Activated CD4-positive, alpha-beta T cell treated with anti-CD3 and anti-CD28 coated beads, Interleukin-10, Interleukin-2, amounts not matched to agents 100 ng/mL and 50 ng/mL, durations not matched to agents 16 hours and 8 hours (primary cell): Measurements from ENCODE around the gene OR2AG1.

ENCODE experiments used
- DNase-seq: peaks from one replicate; pipeline ENCODE4 v3.0.0-alpha.2; 2020

The OR2AG1 gene, protein sequence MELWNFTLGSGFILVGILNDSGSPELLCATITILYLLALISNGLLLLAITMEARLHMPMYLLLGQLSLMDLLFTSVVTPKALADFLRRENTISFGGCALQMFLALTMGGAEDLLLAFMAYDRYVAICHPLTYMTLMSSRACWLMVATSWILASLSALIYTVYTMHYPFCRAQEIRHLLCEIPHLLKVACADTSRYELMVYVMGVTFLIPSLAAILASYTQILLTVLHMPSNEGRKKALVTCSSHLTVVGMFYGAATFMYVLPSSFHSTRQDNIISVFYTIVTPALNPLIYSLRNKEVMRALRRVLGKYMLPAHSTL

DNA sequence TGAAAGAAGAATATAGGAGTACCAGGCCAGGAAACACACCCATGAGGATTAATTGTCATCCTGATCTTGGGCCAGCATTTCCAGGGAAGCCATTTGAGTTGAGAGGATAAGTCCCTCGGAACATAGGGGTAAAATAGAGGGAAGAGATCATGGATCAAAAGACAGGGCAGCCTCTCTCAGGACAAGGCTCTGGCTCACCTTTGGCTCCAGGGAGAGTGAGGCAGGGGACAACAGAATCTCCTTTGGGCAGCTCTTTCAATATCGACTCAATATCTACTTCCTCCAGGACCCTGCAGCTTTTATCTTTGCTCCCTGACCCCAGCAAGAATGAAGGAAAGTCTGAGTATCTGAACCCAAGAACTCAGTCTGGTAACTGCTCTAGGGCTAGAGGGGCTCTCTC lies at the start of gene OR2AG1:
Gene OR2AG1, plus strand, starts transcription at position 301 of the 400 bp plus-strand sequence. CDS start 2,018 bp downstream, outside the sequence.
- no peak for DNase-seq

DNA sequence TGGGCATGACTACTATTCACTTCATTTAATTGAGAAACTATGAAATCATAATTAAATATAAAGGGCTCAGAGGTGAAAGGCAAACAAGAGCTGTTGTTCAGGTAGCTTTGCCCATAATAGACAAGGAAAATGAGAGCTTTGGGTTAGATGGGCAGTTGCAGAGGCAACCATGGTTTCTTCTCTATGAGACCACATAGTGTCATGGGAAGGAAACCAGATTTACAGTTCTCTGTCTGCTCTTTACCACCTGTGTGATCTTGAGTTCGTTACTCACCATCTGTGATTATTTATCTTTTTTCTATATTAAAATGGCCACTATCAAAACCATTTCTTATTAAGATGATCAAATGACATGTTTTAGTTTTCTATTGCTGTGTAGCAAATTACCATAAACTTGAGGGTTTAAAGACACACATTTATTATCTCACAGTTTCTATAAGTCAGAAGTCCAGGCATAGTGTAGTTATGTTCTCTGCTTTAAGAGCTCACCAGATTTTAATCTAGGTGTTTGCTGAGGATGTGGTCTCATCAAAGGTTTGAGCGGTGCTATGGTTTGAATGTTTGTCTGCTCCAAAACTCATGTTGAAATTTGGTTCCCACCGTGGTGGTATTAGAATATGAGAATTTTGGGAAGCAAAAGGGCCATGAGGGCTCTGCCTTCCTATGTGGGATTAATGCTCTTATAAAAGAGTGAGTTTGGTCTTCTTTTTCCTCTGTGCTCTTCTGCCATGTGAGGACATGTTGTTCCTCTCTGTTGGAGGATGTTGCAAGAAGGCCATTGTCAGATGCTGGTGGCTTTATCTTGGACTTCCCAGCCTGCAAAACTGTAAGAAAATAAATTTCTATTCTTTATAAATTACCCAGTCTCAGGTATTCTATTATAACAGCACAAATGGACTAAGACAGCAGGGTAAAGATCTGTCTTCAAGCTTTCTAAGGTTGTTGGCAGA lies 49.2 kb upstream of the OR2AG1 start:
- no peak for DNase-seq

DNA sequence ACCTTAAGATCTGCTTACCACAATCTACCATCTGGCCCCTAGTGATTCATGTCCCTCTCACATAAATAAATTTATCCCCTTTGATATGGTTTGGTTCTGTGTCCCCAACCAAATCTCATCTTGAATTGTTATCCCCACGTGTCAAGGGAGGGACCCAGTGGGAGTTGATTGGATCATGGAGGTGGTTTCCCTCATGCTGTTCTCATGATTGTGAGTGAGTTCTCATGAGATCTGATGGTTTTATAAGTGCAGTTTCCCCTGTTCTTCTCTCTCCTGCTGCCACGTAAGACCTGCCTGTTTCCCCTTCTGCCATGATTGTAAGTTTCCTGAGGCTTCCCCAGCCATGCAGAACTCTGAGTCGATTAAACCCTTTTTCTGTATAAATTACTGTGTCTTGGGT lies 48.2 kb upstream of the OR2AG1 start:
- DNase-seq, result no peak

DNA sequence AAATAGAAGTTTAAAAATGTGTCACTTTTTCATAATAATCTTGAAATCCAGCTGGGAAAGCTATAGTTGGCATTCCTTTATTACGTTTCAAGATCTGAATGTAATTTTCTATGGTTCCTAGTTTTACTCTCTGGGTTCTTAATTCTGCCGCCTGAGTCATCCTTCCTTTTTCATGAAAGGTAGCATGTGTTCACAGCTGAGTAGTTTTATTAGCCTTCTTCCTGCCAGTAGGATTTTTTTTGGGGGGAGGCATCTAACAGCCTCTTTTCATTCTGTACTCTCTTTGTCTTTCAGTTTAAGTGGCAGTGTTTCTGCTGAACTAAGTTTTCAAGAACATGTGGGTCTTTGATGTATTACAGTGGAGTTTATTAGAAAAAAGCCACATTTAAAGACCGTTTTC lies 47.5 kb upstream of the OR2AG1 start:
- peak; percentile 68 for DNase-seq

DNA sequence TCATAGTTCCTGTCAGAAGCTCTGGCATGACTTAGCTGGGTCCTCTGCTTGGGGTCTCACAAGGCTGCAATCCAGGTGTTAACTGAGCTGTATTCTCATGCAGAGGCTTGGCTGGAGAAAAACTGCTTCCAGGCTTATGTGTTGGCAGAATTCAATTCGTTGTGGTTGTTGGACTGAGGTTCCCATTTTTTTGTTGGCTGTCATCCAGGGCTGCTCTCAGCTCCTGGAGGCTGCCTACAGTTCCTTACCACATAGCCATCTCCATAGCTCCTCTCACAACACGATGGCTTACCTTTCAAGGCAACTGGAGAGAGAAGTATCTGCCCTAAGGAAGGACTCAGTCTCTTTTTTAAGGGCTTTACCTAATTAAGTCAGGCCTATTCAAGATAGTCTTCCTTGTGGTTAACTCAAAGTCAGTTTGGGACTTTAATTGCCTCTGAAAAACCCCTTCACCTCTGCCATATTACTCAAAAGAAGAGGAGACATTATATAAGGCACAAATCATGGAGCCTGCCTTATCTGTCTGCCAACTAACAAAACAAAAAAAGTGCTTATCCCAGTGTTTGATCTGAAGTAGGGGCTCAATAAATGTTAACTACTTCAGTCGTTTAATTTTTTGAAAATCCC lies 46.2 kb upstream of the OR2AG1 start:
- peak; percentile 63 for DNase-seq

DNA sequence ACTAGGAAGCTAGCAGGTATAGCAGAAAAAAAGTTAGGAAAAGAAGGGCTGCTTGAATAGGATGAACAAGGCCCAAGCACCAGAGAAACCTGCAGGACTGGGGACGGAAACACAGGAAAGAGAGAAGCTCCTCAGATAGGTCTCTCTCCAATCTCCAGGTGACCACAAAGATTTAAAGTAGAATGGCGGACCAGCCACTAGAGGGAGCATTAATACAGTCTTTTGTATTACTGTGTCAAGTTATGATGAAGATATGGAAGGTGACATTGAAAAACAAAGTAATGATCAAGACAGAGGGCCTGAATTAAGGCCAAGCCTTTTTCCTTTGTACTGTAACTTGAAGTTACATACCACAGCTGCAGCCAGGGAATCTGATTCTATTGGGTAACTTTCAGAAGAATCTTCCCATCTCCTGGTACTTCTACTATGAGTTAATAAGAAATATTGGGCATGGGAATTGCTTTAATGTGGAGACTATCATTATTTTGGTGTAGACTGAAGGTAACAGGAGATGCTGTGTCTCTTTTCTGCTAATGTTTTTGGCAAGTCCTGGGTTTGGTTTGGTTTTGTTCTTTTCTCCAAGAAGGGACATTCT lies 44.9 kb upstream of the OR2AG1 start:
- peak; percentile 83 for DNase-seq

DNA sequence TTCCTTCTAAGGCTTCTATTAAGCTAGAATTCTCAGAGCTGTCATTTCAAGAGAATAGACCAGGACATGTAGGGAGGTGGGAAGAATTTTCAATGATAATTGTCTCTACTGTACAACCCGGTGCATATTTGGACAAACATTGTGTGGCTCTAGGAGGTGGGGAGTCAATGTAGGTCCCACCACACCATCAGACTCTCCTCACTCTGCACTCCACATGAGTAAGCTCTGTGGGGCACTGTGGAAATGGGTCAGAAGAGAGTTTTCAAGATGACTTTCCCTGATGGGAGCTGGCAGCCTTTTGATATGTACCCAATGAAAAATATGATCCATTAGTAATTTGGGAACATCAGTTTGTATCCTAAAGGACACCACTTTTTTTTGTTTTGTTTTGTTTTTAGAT lies 44.2 kb upstream of the OR2AG1 start:
- no peak for DNase-seq

DNA sequence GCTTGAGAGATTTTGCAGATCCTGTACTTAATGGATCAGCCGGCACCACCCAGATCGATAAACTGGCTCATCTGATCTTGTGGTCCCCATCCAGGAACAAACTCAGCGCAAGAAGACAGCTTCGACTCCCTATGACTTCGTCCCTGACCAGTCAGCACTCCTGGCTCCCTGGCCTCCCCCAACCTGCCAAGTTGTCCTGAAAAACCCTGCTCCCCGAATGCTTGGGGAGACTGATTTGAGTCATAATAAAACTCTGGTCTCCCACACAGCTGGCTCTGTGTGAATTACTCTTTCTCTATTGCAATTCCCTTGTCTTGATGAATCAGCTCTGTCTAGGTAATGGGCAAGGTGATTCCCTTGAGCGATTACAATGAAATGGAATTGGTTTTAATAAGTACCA lies 40.6 kb upstream of the OR2AG1 start:
- DNase-seq, result peak; percentile 47

DNA sequence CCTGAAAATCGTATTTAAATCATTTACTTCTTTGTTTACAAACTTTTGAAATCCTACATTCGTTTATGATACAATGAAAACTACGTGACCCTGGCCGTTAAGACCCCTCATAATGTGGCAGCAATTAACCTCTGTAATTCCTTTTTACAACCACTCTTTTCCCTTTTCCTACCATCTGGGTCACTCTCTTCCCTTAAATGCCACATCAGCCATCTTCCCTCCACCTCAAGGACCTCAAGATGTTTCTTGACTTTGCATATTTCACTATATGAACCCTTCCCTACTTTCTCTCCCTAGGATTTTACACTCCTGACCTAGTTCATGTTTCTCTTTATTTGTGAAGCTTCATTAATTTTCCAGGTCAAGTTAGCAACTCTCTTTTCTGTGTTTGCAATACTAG lies 37.8 kb upstream of the OR2AG1 start:
- no peak for DNase-seq

DNA sequence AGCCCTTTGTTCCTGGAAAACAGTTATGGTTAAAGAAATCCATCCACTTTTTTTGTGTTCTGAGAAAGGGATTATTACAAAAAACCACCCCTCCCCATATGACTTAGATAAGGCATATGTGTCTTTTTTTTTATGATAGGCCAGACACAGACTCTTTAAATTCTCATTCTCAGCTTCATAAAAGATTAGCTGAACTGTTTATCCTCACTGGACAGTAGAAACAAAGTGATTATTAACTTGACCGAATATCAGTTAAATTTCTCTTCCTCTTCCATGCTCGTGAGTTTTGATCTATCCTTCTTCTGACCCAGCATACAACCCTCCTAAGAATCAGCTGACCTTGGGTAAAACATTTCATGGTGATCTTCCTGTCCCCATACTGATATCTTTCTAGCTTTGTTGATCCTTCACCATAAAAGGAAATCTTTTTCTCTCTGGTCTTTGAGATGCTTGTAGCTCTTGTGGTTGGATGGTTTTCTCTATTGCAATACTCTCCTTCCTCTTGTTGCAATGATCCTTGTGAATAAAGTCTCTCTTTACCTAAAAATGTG lies 37.3 kb upstream of the OR2AG1 start:
- peak; percentile 67 for DNase-seq

DNA sequence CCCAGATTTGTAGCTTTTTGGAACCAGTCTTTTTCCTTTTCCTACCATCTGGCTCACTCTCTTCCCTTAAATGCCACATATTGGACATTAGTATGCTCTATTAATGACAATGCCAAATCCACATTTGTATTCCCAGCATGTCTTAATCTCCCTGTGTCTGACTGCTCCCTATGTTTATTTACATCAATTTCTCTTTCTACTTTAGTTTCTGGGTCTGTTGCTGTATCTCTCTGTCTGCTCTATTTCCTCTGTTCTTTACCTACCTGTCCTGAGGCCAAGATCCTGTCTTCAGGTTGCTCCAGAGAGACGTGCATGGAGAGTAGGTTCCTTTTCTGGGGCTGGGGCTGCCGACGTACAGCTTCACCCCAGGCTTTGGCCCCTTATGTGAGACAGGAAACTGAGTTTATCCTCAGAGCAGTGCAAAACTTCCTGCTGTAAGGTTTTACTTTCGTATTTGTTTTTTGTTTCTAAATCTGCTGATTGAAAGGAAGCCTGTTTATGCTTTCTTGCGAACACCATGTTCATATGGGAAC lies 36.7 kb upstream of the OR2AG1 start:
- DNase-seq, result peak; percentile 77

DNA sequence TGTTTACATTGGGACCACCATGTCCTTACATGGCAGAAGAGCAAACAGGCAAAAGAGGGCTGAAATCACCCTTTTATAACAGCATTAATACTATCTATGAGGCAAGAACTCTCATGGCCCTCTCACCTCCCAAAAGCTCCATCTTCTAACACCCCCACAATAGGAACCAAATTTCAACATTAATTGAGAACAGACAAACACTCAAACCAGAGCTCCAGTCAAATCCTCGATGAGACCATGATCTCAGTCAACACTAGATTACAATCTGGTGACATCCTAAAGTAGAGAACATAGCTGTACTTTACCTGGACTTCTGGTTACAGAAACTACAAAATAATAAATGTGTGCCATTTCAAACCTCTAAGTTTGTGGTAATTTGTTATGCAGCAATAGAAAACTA lies 36.2 kb upstream of the OR2AG1 start:
- no peak for DNase-seq

DNA sequence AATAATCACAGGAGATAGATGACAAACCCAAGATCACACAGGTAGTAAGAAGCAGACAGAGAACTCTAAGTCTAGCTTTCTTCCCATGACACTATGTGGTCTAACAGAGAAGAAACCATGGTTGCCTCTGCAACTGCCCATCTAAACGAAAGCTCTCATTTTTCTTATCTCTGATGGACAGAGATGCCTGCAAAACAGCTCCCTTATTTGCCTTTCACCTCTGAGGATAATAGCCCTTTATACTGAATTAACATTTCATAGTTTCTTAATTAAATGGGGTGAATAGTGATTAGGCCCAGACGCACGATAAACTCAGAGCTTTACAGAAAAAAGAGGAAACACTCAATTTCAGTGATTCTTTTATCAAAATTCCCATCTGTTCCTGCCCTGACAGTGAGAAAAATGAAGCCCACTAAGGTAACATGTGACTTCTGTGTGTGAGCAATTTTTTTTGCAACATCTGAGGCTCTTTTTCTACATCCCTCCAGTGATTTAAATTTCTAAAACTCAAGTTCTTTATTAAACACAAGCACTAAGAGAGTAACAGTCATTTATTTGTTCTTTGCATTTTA lies 35.6 kb upstream of the OR2AG1 start:
- no peak for DNase-seq

DNA sequence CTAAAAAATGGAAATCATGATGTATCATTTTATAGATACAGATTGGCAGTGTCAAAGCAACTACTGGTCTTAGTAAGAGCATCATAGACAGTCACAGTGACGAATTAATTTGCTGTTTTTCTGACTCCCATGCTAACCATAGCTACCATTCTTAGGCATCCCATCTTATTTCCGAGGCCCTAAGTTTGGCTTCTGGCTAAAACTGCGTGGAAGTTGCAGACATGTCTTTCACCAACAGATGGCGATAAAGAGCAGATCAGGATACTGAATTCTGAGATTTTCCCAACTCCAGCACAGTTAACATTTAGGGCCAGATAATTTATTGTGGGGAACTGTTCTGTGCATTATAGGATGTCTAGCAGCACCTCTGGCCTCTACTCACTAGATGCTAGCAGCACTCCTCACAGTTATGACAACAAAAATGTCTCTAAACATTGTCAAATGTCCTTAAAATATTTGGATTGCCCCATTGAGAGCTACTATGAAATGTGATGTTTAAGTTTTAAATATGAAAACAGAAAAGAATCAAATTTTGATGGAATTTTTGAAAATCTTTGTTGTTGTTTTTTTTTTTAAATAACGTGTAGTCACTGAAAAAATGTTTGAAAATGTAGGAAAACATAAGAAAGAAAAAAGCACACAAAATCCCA lies 27.4 kb upstream of the OR2AG1 start:
- peak; percentile 49 for DNase-seq

DNA sequence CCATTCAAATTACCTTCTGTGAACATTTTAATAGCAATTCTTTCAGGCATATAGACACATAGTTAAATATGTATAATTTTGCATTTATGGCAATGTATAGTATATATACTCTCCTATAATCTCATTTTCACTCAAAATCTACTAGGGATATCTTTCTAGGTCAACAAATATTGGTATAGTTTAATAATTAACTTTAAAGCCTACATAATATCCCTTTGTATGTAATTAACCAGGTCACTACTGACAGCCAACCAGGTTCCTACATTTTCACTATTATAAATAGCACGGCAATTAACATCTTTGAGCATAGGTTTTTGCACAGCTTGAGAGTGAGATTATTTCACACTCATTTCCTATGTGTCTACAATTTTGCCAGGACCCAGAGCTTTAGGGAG lies 26.9 kb upstream of the OR2AG1 start:
- DNase-seq, result no peak

DNA sequence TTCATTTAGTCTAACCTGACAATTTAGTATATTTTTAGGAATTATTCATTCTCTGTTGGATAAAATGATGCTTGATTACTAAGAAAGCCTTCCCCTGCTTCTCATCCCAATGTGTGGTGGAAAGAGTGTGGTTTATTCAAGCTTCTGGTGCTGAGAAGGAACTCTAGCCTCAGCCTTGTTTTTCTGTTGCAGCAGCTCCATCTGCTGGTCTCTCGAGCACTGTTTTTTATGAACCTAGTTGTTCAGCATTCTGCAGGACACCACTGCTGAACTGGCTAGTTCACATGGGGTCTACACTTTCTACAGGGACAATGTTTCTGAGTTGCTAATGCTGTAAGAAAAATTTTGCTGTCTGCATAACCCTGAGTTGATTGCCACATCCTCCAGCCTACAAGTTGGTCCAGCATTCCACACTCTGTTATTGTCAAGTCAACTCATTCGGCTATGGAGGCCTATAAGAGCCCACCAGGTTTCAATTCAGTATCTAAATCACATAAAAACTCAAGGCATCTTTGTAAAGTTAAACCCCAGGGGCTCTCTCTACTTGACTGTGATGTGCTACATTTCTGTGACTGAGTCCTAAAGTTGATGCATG lies 25.4 kb upstream of the OR2AG1 start:
- peak; percentile 65 for DNase-seq

DNA sequence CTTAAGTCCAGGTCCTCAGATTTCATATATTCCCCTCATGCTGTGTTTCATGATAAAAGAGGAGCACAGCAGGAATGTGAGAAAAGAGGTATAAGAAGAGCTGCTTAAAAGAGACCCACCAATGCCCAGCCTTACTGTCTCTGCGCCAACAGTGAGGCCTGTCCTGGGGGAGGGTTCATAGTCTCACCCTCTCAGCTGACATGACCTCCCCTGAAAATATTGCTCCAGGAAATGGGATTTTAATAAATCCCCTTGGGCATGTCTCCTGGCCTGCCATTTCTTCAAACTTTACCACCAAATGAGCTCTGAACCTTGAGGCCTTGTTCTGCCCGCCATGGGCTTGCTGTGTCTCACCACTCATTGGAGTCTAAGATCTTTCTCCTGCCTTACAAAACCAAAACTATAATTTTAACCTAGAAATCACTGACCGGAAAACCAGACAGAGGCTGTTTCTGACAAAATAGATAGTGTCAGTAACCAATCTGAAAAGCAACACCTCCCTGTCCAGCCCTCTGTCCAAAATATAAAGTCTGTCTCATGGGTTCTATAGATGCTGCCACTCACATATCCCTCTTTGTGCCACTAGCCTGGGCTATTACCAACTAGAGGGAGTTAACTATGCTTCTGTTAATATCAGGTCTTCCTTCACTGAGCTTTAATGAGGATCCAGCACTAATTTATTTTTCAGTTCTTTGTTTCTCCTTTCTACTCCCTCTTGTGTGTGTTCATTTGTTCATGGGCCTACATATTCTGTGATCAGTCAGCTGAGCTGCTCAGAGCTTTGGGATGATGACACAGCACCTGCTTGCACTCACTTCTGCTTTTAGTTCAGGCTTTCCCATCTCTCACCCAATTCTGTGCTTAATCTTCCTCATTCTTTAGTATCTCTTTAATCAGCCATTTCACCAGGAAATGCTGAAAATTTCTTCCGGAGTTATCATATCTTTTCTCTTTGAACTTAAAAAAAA lies 10.6 kb upstream of the OR2AG1 start, which contains the start of gene OR2AG2:
Gene OR2AG2, minus strand, starts transcription at position 51 of the 968 bp plus-strand sequence. CDS start 3,019 bp downstream, outside the sequence.
- no peak for DNase-seq

DNA sequence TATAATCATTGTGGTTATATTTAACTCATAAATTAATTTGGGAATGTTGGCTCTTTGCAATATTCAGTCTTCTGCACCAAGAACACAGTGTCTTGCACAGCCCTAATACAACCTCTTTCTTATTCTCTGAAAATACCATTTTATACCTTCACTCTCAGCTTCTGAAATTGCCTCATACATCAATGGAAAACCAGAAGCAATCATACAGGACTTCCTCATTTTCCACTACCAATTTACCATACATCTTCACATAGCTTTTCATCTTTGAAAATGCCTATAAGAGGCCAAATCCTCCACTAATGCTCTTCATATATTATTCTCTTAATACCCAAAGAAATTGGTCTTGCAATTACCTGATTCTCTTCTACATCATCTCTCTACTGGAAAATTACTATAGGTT lies 4.3 kb upstream of the OR2AG1 start:
- no peak for DNase-seq

DNA sequence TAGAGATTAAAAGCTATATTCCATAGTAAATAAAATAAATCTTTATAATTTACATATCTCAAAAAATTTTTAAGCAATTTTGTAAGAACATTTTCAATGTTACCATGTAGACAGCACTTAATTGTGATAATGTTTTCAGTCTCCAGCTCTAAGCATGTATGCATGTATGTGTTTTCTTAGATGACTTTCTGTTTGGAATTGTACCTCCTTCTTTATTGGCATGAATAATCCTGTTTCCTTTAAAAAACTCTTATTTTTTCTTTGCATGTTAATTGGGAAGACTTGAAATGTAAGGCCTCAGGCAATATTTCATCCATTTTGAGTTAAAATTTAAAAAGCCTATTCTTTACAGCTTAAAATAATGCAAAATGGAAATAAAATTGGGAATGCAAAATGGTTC lies 2.0 kb upstream of the OR2AG1 start:
- no peak for DNase-seq

DNA sequence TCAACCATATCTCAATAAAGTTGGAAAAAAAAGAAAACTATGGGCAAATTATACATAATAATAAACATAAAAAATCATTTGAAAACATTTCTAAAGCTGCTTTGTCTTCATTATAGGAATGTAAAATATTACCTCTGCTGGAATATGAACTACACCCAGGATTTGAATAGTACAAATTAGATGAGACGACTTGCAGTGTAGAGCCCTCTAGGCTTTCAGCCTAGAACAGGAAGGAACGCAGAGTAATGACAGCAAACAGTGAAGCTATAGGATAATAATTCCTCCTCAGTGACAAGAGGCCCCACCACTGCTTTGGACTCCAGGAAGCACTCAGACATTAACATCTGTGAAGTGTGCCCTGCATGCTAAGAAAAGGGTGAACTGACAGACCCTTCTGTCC lies 7.7 kb downstream of the OR2AG1 start:
- DNase-seq, result no peak
